Measurements from ENCODE around the gene SHC1.

SHC1 gene

GRCh38 chr1:154971341-154971998 is 923 bp upstream of the SHC1 start:
- no peak for DNase-seq

GRCh38 chr1:154969860-154970452 is 591 bp downstream of the SHC1 start:
- no peak for DNase-seq

GRCh38 chr1:154969246-154969645 is 1.3 kb downstream of the SHC1 start:
- DNase-seq, result no peak

- DNase-seq, result no peak
Measured at GRCh38 chr1:154968731-154969130, 1.8 kb downstream of the SHC1 start.

GRCh38 chr1:154967331-154967950 is 3.1 kb downstream of the SHC1 start:
- no peak for DNase-seq

- DNase-seq, result no peak
Measured at GRCh38 chr1:154966111-154966510, 4.4 kb downstream of the SHC1 start.

GRCh38 chr1:154964359-154964758 is 6.2 kb downstream of the SHC1 start:
- no peak for DNase-seq

GRCh38 chr1:154963643-154964042 is 6.9 kb downstream of the SHC1 start:
- no peak for DNase-seq

GRCh38 chr1:154962795-154963330 is 7.7 kb downstream of the SHC1 start:
- DNase-seq, result no peak

GRCh38 chr1:154962156-154962749 is 8.3 kb downstream of the SHC1 start:
- DNase-seq, result peak; percentile 37

GRCh38 chr1:154961207-154962155 is 9.1 kb downstream of the SHC1 start, which contains the start of gene PYGO2:
Gene PYGO2 (minus strand): TSS chr1:154961782. CDS start chr1:154961576, 206 bp downstream.
- peak; percentile 85 for DNase-seq

- DNase-seq, result no peak
Measured at GRCh38 chr1:154960446-154961136, 10.0 kb downstream of the SHC1 start.

GRCh38 chr1:154959426-154959780 is 11.1 kb downstream of the SHC1 start:
- DNase-seq, result no peak

- DNase-seq, result no peak
Measured at GRCh38 chr1:154958681-154959425, 11.7 kb downstream of the SHC1 start.

GRCh38 chr1:154958036-154958435 is 12.5 kb downstream of the SHC1 start:
- DNase-seq, result no peak

GRCh38 chr1:154957091-154957657 is 13.4 kb downstream of the SHC1 start:
- no peak for DNase-seq

GRCh38 chr1:154956544-154956941 is 14.0 kb downstream of the SHC1 start:
- DNase-seq, result no peak

GRCh38 chr1:154955718-154956543 is 14.6 kb downstream of the SHC1 start, which contains the start of gene PBXIP1:
Gene PBXIP1 (minus strand): TSS chr1:154956099. CDS start chr1:154953721, 2,378 bp downstream.
- DNase-seq, result peak; percentile 96

GRCh38 chr1:154955039-154955717 is 15.4 kb downstream of the SHC1 start:
- peak; percentile 99 for DNase-seq
